Heart left ventricle (tissue), 13 donors: Measurements from ENCODE around the gene TAC3.

Source experiments
- POLR2A ChIP-seq, 2 donors: fragments of 450-650 bp; IDR thresholded peaks; one replicate each; pipeline ENCODE4 v1.6.1; 2017; ENCODE audit warnings: antibody characterized with exemption in 2 of 2, mild to moderate bottlenecking in 2 of 2, moderate library complexity in 2 of 2
- TF ChIP-seq, protein P1 (sequence below), 12 donors: fragments of 200-600 bp; sonication (generic) in 4 of 12; IDR thresholded peaks; one replicate each; pipeline versions ENCODE4 v1.5.0 to v1.8.0; 2018 to 2022; ENCODE audit warnings: antibody characterized with exemption in 12 of 12, mild to moderate bottlenecking in 5 of 12
- donor health status: ischemic (EF 13 %, LVEDD 7.1; RV severe dilation, severe dysfunction).
- donor health status: DM: no; HTN: yes; CAD: no.
- donor health status: DM: no; HTN: no; CAD: no.
- donor health status: ischemic (EF 25% LVEDD 6.9; RV normal size, moderate dysfunction).
- donor health status: ischemic (EF 25% LVEDD 5.7; RV mildly dilated, moderate dysfunction).
- donor health status: ischemic (EF 35%, LVEDD 5.7; RV mildly dilated, moderate dysfunction).
- donor health status: nonischemic (EF 11% LVEDD 7.7; RV severe dilation, severe dysfunction).
- donor health status: DM: yes; HTN: yes; CAD: no.
- donor health status: PGD.
- donor health status: ischemic (EF 29% LVEDD 5.4; RV normal size, mild dysfunction).
- donor health status: nonischemic (EF 23%, LVEDD 6.1; RV moderate dilation, normal function).

GRCh38 chr12:57003395-57003794 lies 12.9 kb downstream of the TAC3 start:
- TF ChIP-seq, protein P1, sequence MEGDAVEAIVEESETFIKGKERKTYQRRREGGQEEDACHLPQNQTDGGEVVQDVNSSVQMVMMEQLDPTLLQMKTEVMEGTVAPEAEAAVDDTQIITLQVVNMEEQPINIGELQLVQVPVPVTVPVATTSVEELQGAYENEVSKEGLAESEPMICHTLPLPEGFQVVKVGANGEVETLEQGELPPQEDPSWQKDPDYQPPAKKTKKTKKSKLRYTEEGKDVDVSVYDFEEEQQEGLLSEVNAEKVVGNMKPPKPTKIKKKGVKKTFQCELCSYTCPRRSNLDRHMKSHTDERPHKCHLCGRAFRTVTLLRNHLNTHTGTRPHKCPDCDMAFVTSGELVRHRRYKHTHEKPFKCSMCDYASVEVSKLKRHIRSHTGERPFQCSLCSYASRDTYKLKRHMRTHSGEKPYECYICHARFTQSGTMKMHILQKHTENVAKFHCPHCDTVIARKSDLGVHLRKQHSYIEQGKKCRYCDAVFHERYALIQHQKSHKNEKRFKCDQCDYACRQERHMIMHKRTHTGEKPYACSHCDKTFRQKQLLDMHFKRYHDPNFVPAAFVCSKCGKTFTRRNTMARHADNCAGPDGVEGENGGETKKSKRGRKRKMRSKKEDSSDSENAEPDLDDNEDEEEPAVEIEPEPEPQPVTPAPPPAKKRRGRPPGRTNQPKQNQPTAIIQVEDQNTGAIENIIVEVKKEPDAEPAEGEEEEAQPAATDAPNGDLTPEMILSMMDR (IDR thresholded peaks at IDR 0.05) = no peak
- no peak for TF ChIP-seq POLR2A (IDR thresholded peaks at IDR 0.05)
